GM19438 (cell line): ENCODE data around the gene C22orf31.

Experiments
- ATAC-seq: cut with Tn5 transposase; IDR thresholded peaks from one replicate; pipeline ENCODE4 v1.9.1; 2021; ENCODE audit warnings: low read depth; ENCODE audit not compliant: unreplicated experiment

C22orf31 gene

GRCh38 chr22:29082826-29083545 is 21.4 kb upstream of the C22orf31 start:
- no peak for ATAC-seq

GRCh38 chr22:29081517-29082236 is 20.0 kb upstream of the C22orf31 start:
- ATAC-seq, result no peak

GRCh38 chr22:29080106-29080975 is 18.7 kb upstream of the C22orf31 start:
- no peak for ATAC-seq

GRCh38 chr22:29079218-29079901 is 17.7 kb upstream of the C22orf31 start:
- ATAC-seq, result no peak

GRCh38 chr22:29078869-29079207 is 17.2 kb upstream of the C22orf31 start:
- no peak for ATAC-seq

GRCh38 chr22:29078036-29078868 is 16.6 kb upstream of the C22orf31 start:
- no peak for ATAC-seq

- ATAC-seq, result no peak
Measured at GRCh38 chr22:29074276-29074772, 12.7 kb upstream of the C22orf31 start.

GRCh38 chr22:29073618-29074275 is 12.1 kb upstream of the C22orf31 start:
- no peak for ATAC-seq

GRCh38 chr22:29072979-29073617 is 11.5 kb upstream of the C22orf31 start, which contains the start of gene KREMEN1:
Gene KREMEN1 (plus strand): TSS chr22:29073035. CDS start chr22:29073131, 96 bp downstream.
- no peak for ATAC-seq

GRCh38 chr22:29072193-29072978 is 10.8 kb upstream of the C22orf31 start:
- ATAC-seq, result peak; percentile 86

GRCh38 chr22:29071261-29072045 is 9.8 kb upstream of the C22orf31 start:
- ATAC-seq, result no peak

- ATAC-seq, result no peak
Measured at GRCh38 chr22:29070490-29070889, 8.9 kb upstream of the C22orf31 start.

- ATAC-seq, result no peak
Measured at GRCh38 chr22:29069463-29069862, 7.8 kb upstream of the C22orf31 start.

- ATAC-seq, result no peak
Measured at GRCh38 chr22:29065468-29066190, 4.0 kb upstream of the C22orf31 start.

GRCh38 chr22:29062286-29062821 is 723 bp upstream of the C22orf31 start:
- no peak for ATAC-seq

- no peak for ATAC-seq
Measured at GRCh38 chr22:29060931-29061330, 700 bp downstream of the C22orf31 start.
